Measurements from ENCODE around the gene AFG3L2. TPM values are rescaled to one million over a fixed set of nuclear protein-coding genes. Genes with fewer than 3 reads are reported as not detected.

AFG3L2 gene
- total and polyA plus RNA-seq, 4 donors: 16.4 to 41.3 (median 33.8) TPM

DNA sequence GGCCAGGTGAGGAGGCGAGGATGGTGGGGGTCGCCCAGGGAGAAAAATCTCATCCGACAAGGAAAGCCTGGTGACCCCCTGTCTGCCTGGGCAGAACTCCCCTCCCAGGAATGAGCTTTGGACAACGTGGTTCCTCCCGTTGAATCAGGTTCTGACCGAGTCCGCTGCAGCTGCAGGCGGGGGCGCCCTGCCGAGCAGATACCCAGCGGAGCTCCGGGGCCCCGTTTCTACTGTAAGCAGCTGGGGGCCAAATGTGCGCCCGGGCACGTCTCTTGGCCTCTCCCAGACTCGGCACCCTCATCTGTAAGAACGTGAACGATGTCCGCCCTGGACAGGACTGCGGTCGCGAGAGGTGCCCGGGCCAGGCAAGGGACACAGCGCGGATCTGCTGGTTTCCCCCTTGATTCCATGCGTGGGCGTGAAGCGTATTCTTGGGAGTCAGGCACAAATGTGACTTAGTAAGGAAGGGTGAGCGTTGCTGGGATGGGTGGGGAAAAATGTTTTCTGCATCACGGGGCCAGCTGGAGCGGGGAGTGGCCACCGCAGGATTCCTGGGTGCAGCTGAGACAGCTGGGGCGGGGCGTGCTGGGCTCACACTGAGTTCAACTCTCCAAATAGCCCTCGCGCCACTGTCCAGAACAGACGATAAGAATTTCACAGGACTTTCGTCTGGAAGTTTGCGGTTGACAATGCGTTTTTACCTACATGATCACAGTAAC is 89.2 kb downstream of the AFG3L2 start:
- H3K4me1 ChIP-seq (ENCODE audit: control insufficient read depth in 5 of 5, insufficient read depth in 5 of 5, low read length in 5 of 5): peaks cover 0 to 18% (median 2%) of the 10 kb centered on the region in 5 donors
- no peaks in the 10 kb centered on the region for H3K36me3 ChIP-seq (ENCODE audit: control insufficient read depth in 4 of 4, insufficient read depth in 4 of 4, low read length in 4 of 4)
- H3K27me3 ChIP-seq (ENCODE audit: control insufficient read depth in 3 of 3, insufficient read depth in 3 of 3, low read length in 2 of 3): peaks cover 0 to 32% (median 25%) of the 10 kb centered on the region in 3 donors
- TF ChIP-seq CTCF (IDR thresholded peaks at IDR 0.05; ENCODE audit: control extremely low read depth, extremely low read depth): no peak
- no peaks in the 10 kb centered on the region for H3K9me3 ChIP-seq (ENCODE audit: control insufficient read depth in 4 of 4, insufficient read depth in 3 of 4, low read length in 3 of 4)
- 3 to 4% methylated on average over 41 of the region's 41 CpGs for WGBS, 2 donors
- ATAC-seq (ENCODE audit: insufficient read depth, low FRiP score) (peak; percentile 85), DNase-seq (peak; percentile 53 to 65 (median 58))
- H3K9ac ChIP-seq (ENCODE audit: insufficient read depth in 1 of 2, low read length in 2 of 2): peak overlapping the region in 1 of 2 donors; percentile 46
- no peak overlapping the region for H3K4me3 ChIP-seq
- H3K27ac ChIP-seq (ENCODE audit: low read depth in 1 of 2, low read length in 1 of 2): peak overlapping the region; percentile 63 to 84

DNA sequence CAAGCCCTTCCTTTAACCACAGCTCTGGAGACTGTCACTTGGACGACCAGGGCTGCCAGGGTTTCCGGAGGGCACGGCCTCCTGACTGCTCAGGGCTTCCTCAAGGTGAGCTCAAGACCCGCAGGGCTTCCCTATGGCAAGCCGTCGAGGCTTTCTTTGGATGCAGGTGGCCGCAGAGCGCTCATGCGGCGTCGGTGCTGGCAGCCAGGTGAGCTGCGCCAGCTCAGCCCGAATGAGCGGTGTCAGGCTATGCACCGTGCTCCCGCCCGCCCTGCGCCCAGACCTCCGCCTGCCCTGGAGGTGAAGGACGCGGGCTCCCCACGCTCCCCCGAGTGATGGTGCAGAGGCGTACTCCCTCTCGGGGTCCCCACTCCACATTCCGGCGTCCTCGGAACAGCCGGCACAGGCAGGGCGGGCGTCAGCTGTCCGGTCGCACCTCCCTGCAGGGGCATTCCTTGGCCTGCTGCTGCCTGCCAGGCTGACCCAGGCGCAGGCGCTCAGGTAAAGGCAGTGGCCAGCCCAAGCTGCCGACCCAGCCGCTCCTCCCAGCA is 89.8 kb downstream of the AFG3L2 start:
- peak; percentile 63 for ATAC-seq (ENCODE audit: insufficient read depth, low FRiP score)
- no peak for TF ChIP-seq CTCF (IDR thresholded peaks at IDR 0.05; ENCODE audit: control extremely low read depth, extremely low read depth)
- peaks cover 0 to 18% (median 2%) of the 10 kb centered on the region in 5 donors for H3K4me1 ChIP-seq (ENCODE audit: control insufficient read depth in 5 of 5, insufficient read depth in 5 of 5, low read length in 5 of 5)
- H3K27ac ChIP-seq (ENCODE audit: low read depth in 1 of 2, low read length in 1 of 2): peak overlapping the region in 1 of 2 donors; percentile 84
- no peak for DNase-seq
- WGBS, 2 donors: 17 to 27% methylated on average over 35 to 37 of the region's 37 CpGs
- no peaks in the 10 kb centered on the region for H3K9me3 ChIP-seq (ENCODE audit: control insufficient read depth in 4 of 4, insufficient read depth in 3 of 4, low read length in 3 of 4)
- no peak overlapping the region for H3K4me3 ChIP-seq
- H3K36me3 ChIP-seq (ENCODE audit: control insufficient read depth in 4 of 4, insufficient read depth in 4 of 4, low read length in 4 of 4): no peaks in the 10 kb centered on the region
- H3K27me3 ChIP-seq (ENCODE audit: control insufficient read depth in 3 of 3, insufficient read depth in 3 of 3, low read length in 2 of 3): peaks cover 0 to 34% (median 25%) of the 10 kb centered on the region in 3 donors
- H3K9ac ChIP-seq (ENCODE audit: insufficient read depth in 1 of 2, low read length in 2 of 2): no peak overlapping the region

GRCh38 chr18:12283666-12284065 is 93.4 kb downstream of the AFG3L2 start:
- Histone ChIP-seq H3K27me3 (ENCODE audit: control insufficient read depth in 3 of 3, insufficient read depth in 3 of 3, low read length in 2 of 3) (peaks cover 0 to 27% (median 17%) of the 10 kb centered on the region in 3 donors), H3K27ac (ENCODE audit: low read depth in 1 of 2, low read length in 1 of 2) (no peak overlapping the region), H3K9ac (ENCODE audit: insufficient read depth in 1 of 2, low read length in 2 of 2) (no peak overlapping the region), H3K4me3 (no peak overlapping the region), H3K9me3 (ENCODE audit: control insufficient read depth in 4 of 4, insufficient read depth in 3 of 4, low read length in 3 of 4) (no peaks in the 10 kb centered on the region), H3K36me3 (ENCODE audit: control insufficient read depth in 4 of 4, insufficient read depth in 4 of 4, low read length in 4 of 4) (no peaks in the 10 kb centered on the region), H3K4me1 (ENCODE audit: control insufficient read depth in 5 of 5, insufficient read depth in 5 of 5, low read length in 5 of 5) (peaks cover 0 to 30% (median 4%) of the 10 kb centered on the region in 5 donors)
- no peak for TF ChIP-seq CTCF (IDR thresholded peaks at IDR 0.05; ENCODE audit: control extremely low read depth, extremely low read depth)
- ATAC-seq (ENCODE audit: insufficient read depth, low FRiP score): no peak
- no peak for DNase-seq
- WGBS, 2 donors: 61 to 70% methylated on average over 1 of the region's 1 CpG

All from lung (tissue), 12 donors.